ENCODE measurements around the gene TOGARAM2.

DNA sequence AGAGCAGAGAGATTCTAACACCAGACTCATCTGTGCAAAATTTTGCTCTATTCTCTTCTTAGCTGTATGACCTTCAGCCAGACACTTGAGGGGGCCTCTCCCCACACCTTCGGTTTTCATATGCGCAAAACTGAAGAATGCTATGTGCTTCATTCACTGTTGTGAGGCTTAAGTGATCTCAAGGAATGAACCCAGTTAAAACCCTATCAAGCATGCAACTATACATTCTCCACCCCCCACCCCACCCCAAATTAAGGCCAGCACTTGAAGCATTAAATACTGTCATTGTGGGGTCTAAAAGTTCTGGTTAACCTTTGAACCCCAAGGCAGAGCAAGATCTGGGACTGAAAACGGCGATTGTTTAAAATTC lies 83.2 kb downstream of the TOGARAM2 start:
- TF ChIP-seq EZH2phosphoT487 (IDR thresholded peaks at IDR 0.05; ENCODE audit: insufficient read depth, low read depth) (no peak), EZH2 (IDR thresholded peaks at IDR 0.05; ENCODE audit: insufficient read depth, poor library complexity, severe bottlenecking) (no peak)

Measured in GM23248 (cell line).